NCI-H748 (cell line): Measurements from ENCODE around the gene SASH1.

Experiments used
- DNase-seq: peaks from one replicate; lab custom pipeline; 2025; ENCODE audit not compliant: unreplicated experiment; lab: John Stamatoyannopoulos, UW

The SASH1 gene

DNA sequence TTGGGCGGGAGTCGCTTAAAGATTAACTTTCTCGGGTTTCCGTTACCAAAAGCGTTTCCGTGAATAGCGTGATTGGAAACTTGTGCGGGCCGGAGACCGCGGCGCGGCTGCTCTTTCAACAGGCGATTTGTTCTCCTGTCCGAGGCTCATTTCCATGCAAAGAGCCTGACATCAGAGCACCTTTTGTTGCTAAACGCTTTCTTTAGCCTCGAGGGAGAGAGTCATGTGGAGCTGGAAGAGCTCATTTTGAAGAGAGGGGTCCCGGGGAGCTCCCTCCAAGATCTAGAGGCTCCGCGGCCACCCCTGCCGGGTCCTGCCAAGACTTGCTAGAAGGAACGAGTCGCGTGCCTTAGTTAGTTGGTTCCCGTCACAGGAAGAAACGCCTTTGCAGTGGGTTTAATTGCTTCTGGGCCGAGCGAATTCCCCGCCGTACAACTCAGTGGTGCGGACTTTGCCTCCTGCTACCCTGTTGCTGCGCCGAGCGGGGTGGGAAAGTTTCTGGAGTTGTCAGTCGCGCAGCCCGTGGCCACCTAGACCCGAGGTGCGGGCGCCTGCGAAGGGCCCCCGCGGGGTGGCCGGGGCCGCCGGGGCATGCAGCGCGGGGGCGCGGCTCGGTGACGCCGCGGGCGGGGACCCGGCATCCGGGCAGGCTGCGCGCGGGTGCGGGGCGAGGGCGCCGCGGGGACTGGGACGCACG lies at the start of gene SASH1:
Gene SASH1 (plus strand): TSS at position 489 of the 697 bp plus-strand sequence. CDS start 230 bp downstream, outside the sequence.
- DNase-seq = peak; percentile 78

GRCh38 chr6:148293181-148293995 lies 49.2 kb upstream of the SASH1 start:
- no peak for DNase-seq

GRCh38 chr6:148294059-148294458 lies 48.6 kb upstream of the SASH1 start:
- DNase-seq = no peak

GRCh38 chr6:148295261-148295887 lies 47.3 kb upstream of the SASH1 start:
- peak; percentile 16 for DNase-seq

DNA sequence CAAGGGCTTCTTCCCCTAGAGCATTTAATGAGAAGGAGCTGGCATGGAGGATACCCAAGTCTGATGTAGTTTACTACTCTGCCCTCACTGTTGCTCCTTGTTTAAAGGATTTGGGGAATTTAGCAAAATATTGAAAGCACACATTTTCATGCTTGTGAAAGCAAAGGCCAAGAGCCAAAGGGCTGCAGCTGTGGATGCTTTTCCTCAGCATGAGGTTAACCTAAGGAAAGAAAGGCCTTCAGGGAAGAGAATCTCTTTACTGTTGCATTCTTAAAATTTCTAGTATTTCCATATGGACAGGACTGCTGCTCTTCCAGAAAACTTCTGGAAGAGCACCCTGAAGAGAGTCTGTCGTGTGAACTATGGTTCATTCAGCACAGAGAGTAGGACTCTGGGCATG lies 45.9 kb upstream of the SASH1 start:
- DNase-seq = no peak

- DNase-seq = no peak
These were observed 44.0 kb upstream of the SASH1 start for GRCh38 chr6:148298683-148299082.

GRCh38 chr6:148303616-148304015 lies 39.0 kb upstream of the SASH1 start:
- no peak for DNase-seq

- no peak for DNase-seq
These were observed 37.7 kb upstream of the SASH1 start for GRCh38 chr6:148304976-148305375.

GRCh38 chr6:148306286-148306685 lies 36.4 kb upstream of the SASH1 start:
- DNase-seq = no peak

- DNase-seq = peak; percentile 92
These were observed 35.2 kb upstream of the SASH1 start for GRCh38 chr6:148307405-148307804.

- DNase-seq = no peak
These were observed 33.3 kb upstream of the SASH1 start for GRCh38 chr6:148309301-148309700.

- DNase-seq = no peak
These were observed 30.5 kb upstream of the SASH1 start for GRCh38 chr6:148311966-148312669.

DNA sequence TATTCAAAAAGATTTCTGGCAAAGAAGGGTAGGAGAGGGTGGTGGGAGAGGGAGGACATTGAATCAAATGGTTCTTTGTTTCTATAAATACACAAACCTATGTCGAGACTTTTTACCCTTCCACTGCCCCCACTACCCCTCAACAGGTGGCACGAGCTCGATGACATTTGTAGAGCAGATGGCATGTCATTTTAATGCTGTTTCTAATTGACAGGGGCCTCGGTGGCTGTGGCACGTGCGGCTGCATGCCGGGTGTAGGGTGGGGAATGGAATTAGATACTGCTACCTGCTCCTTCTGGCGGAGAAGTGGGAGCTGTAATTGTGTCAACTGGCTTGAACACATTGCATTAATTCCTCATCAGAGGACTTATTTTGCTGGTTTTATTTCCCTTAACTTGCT lies 29.1 kb upstream of the SASH1 start:
- no peak for DNase-seq

- no peak for DNase-seq
These were observed 26.3 kb upstream of the SASH1 start for GRCh38 chr6:148316308-148316707.

GRCh38 chr6:148317051-148317450 lies 25.6 kb upstream of the SASH1 start:
- DNase-seq = no peak

DNA sequence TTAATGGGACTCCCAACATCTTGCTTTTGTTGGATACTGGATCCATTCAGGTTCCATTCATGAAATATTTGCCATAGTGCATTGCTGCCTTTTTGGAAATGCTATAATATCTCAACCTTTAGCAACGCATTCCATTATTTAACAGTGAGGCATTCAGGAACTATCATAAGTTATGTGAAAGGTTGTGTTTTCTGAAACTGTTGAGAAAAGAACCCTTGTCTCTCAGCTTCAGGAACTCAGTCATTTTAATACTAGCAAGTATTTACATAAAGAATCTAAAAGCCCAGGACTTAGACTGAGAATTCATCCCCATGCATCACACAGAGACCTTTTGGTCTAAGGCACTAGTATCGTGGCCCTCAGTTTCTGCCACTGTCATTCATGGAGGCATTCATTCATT lies 24.9 kb upstream of the SASH1 start:
- no peak for DNase-seq

DNA sequence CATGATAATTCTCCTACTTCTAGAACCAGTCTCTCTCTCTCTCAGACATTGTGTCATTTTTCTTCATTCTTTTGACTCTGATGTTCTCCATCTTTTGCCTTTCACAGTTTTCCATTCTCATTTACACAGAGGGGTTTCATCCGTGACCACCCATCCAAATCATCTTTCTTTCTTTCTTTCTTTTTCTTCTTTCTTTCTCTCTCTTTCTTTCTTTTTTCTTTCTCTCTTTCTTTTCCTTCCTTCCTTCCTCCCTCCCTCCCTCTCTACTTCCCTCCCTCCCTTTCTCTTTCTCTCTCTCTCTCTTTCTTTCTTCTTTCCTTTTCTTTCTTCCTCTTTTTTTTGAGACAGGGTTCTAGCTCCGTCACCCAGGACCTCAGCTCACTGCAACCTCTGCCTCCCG lies 19.9 kb upstream of the SASH1 start:
- no peak for DNase-seq

- no peak for DNase-seq
These were observed 19.3 kb upstream of the SASH1 start for GRCh38 chr6:148323344-148323743.

GRCh38 chr6:148324297-148324985 lies 18.2 kb upstream of the SASH1 start:
- no peak for DNase-seq

- DNase-seq = no peak
These were observed 17.1 kb upstream of the SASH1 start for GRCh38 chr6:148325316-148326068.
